ENCODE results near the gene WDR70.
"Not testable (repeated sequence)": the region's sequence is repeated elsewhere in the genome, so short reads cannot be mapped to it uniquely, and the experiment has no call there.

Gene WDR70

DNA sequence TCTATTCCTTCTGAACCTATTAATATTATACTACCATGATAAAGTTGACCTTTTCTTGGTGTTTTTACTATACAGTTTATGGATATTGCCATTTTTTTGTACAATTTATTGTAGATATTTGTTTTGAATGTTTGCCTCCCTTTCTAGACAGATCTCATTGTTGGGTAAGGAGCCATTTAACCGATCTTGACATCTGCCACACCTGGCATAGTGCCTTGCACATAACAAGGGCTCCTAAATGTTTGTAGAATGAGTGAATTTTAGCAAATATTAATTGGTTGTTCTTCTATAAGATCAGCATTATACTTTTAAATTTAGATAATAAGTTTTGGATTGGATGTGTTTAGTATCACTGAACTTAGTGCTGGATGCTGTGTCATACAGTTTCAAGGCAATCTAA is 285.4 kb downstream of the WDR70 start:
- Mint-ChIP-seq H3K27me3 (ENCODE audit: low read depth) (no peaks in the 10 kb centered on the region), H3K4me1 (ENCODE audit: low read depth) (no peaks in the 10 kb centered on the region), H3K4me3 (no peak overlapping the region), H3K9me3 (no peaks in the 10 kb centered on the region), H3K36me3 (ENCODE audit: low read depth) (no peaks in the 10 kb centered on the region), H3K27ac (no peak overlapping the region)
- no peak for DNase-seq (ENCODE audit: low spot score)

DNA sequence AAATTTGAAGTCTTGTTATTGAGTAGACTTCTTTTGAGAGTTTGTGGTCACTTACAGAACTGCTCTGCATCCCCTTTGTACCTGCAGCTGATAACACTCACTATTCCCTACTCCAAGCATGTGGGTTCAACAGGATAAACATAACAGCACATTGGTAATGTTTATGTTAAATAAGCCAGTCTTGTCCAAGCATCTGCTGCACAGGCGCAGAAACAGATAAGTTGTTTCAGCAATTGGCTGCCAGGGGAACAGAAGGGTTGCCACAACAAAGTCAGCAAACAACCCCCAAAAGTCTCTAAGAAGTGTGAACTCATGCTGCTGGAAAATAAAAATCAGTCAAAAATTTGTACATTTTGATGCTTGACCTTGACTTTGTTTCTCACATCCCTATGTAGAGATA is 286.2 kb downstream of the WDR70 start:
- Mint-ChIP-seq H3K27me3 (ENCODE audit: low read depth) (no peaks in the 10 kb centered on the region), H3K36me3 (ENCODE audit: low read depth) (no peaks in the 10 kb centered on the region), H3K27ac (no peak overlapping the region), H3K4me1 (ENCODE audit: low read depth) (no peaks in the 10 kb centered on the region), H3K9me3 (no peaks in the 10 kb centered on the region), H3K4me3 (no peak overlapping the region)
- DNase-seq (ENCODE audit: low spot score): no peak

DNA sequence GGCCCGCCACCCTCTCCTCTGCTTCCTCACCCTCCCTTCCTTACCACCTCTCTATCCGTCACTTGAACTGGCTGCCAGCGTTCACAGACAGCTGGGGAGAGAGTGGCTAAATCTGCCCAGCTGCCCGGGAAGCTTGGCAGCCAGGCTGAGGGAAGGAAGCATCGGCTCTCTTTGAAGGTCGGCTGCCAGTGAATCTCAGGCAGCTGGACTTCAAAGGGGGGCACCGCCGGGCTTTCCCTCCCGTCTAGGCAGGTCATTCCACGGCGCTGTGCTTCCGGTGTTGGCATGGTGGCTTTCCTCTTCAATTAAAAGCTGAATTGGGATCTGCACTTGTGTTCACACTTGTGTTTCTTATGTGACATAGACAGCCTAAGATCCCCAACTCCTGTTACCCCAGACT is 286.8 kb downstream of the WDR70 start:
- no peaks in the 10 kb centered on the region for H3K36me3 Mint-ChIP-seq (ENCODE audit: low read depth)

DNA sequence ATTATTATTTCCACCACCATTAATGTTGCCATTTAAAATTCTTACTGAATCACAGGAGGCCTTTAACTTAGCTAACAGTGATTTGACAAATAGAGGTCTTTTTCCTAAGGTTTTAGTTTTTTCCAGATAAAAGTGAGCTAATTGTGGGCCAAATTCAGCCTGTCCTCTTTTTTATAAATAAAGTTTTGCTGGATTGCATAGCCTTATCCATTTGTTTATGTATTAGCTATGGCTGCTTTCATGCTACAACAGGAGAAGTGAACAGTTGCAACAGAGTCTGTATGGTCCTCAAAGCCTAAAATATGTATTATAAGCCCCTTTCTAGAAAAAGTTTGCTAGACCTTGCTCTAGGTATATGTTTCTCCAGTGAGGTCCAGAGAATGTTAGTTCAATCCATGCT is 288.3 kb downstream of the WDR70 start:
- Mint-ChIP-seq H3K27ac (no peak overlapping the region), H3K9me3 (no peaks in the 10 kb centered on the region), H3K27me3 (ENCODE audit: low read depth) (no peaks in the 10 kb centered on the region), H3K36me3 (ENCODE audit: low read depth) (no peaks in the 10 kb centered on the region), H3K4me3 (no peak overlapping the region), H3K4me1 (ENCODE audit: low read depth) (peaks cover 9% of the 10 kb centered on the region)
- no peak for DNase-seq (ENCODE audit: low spot score)

More for the DNA sequence above, 286.8 kb downstream of the WDR70 start:
- no peaks in the 10 kb centered on the region for H3K9me3 Mint-ChIP-seq
- no peaks in the 10 kb centered on the region for H3K27me3 Mint-ChIP-seq (ENCODE audit: low read depth)
- H3K4me3 Mint-ChIP-seq: no peak overlapping the region
- no peaks in the 10 kb centered on the region for H3K4me1 Mint-ChIP-seq (ENCODE audit: low read depth)
- H3K27ac Mint-ChIP-seq: no peak overlapping the region
- DNase-seq (ENCODE audit: low spot score): no peak

DNA sequence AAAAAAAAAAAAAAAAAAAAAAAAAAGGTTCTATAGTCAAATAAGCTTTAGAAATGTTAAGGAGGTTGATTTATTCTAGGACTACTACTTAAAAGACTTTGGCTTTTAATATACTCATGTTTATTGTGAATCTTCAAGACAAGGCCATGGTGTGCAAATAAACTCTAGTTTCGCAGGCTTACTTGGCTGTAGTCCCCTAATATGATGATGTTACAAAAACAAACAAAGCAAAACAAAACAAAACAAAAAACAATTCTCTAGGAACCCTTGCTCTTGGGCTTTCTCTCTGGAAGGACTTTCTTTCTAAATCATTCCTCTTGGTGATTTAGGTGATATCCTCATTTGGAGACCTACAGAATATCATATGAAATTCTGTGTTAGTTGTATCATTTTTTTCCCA is 288.7 kb downstream of the WDR70 start:
- DNase-seq (ENCODE audit: low spot score): no peak
- no peaks in the 10 kb centered on the region for H3K36me3 Mint-ChIP-seq (ENCODE audit: low read depth)
- H3K27ac Mint-ChIP-seq: no peak overlapping the region
- peaks cover 12% of the 10 kb centered on the region for H3K4me1 Mint-ChIP-seq (ENCODE audit: low read depth)
- H3K4me3 Mint-ChIP-seq: no peak overlapping the region
- H3K9me3 Mint-ChIP-seq: no peaks in the 10 kb centered on the region
- H3K27me3 Mint-ChIP-seq (ENCODE audit: low read depth): no peaks in the 10 kb centered on the region

DNA sequence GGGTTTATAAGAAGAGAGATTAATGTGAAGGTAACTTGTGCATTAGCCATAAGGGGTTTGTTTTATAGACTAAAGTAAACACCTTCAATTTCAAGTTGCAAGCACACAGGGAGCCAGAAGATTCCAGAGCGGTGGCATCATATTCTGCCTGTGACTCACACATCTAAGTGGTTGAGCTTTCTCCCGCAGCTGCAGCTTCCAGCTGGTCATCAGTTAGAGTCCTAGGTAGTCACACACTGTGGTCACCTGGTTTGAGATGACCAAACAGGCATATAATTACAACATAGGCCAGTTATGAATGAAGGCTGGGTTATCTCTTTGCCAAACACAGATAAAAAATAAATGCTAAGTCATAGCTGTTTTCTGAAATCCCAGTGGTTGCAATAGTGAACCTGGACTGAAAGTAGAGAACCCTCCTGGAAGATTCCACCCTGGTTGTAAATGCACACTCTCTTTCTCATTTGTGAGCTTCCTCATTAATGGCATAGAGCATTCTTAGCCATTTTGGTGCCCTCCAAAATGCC is 289.5 kb downstream of the WDR70 start:
- DNase-seq (ENCODE audit: low spot score): no peak
- H3K27ac Mint-ChIP-seq: no peak overlapping the region
- H3K9me3 Mint-ChIP-seq: no peaks in the 10 kb centered on the region
- H3K4me1 Mint-ChIP-seq (ENCODE audit: low read depth): peaks cover 12% of the 10 kb centered on the region
- H3K4me3 Mint-ChIP-seq: no peak overlapping the region
- H3K36me3 Mint-ChIP-seq (ENCODE audit: low read depth): no peaks in the 10 kb centered on the region
- no peaks in the 10 kb centered on the region for H3K27me3 Mint-ChIP-seq (ENCODE audit: low read depth)

DNA sequence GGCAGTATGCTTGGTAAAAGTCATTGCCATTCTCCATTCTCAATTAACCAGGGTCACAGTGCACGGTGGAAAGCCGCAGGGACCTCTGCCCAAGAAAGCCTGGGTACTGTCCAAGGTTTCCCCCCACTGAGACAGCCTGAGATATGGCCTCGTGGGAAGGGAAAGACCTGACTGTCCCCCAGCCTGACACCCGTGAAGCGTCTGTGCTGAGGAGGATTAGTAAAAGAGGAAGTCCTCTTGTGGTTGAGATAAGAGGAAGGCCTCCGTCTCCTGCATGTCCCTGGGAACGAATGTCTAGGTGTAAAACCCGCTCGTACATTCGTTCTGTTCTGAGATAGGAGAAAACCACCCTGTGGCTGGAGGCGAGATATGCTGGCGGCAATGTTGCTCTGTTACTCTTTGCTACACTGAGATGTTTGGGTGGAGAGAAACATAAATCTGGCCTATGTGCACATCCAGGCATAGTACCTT is 293.0 kb downstream of the WDR70 start:
- not testable (repeated sequence) for H3K4me3 Mint-ChIP-seq; H3K27ac Mint-ChIP-seq; H3K36me3 Mint-ChIP-seq (ENCODE audit: low read depth); H3K9me3 Mint-ChIP-seq; H3K27me3 Mint-ChIP-seq (ENCODE audit: low read depth)
- DNase-seq (ENCODE audit: low spot score): peak; percentile 11
- H3K4me1 Mint-ChIP-seq (ENCODE audit: low read depth): peaks cover 12% of the 10 kb centered on the region

DNA sequence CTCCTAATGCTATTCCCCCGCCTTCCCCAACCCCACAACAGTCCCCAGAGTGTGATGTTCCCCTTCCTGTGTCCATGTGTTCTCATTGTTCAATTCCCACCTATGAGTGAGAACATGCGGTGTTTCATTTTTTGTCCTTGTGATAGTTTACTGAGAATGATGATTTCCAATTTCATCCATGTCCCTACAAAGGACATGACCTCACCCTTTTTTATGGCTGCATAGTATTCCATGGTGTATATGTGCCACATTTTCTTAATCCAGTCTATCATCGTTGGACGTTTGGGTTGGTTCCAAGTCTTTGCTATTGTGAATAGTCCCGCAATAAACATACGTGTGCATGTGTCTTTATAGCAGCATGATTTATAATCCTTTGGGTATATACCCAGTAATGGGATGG is 295.2 kb downstream of the WDR70 start:
- H3K4me3 Mint-ChIP-seq; H3K27me3 Mint-ChIP-seq (ENCODE audit: low read depth); H3K27ac Mint-ChIP-seq; H3K36me3 Mint-ChIP-seq (ENCODE audit: low read depth); H3K9me3 Mint-ChIP-seq; DNase-seq (ENCODE audit: low spot score): not testable (repeated sequence)
- peaks cover 12% of the 10 kb centered on the region for H3K4me1 Mint-ChIP-seq (ENCODE audit: low read depth)

DNA sequence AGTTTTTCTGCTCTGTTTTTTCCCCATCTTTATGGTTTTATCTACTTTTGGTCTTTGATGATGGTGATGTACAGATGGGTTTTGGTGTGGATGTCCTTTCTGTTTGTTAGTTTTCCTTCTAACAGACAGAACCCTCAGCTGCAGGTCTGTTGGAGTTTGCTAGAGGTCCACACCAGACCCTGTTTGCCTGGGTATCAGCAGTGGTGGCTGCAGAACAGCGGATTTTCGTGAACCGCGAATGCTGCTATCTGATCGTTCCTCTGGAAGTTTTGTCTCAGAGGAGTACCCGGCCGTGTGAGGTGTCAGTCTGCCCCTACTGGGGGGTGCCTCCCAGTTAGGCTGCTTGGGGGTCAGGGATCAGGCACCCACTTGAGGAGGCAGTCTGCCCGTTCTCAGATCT is 300.2 kb downstream of the WDR70 start:
- H3K36me3 Mint-ChIP-seq (ENCODE audit: low read depth); H3K4me3 Mint-ChIP-seq; DNase-seq (ENCODE audit: low spot score); H3K27me3 Mint-ChIP-seq (ENCODE audit: low read depth); H3K4me1 Mint-ChIP-seq (ENCODE audit: low read depth); H3K27ac Mint-ChIP-seq: not testable (repeated sequence)
- H3K9me3 Mint-ChIP-seq: peaks cover 49% of the 10 kb centered on the region

DNA sequence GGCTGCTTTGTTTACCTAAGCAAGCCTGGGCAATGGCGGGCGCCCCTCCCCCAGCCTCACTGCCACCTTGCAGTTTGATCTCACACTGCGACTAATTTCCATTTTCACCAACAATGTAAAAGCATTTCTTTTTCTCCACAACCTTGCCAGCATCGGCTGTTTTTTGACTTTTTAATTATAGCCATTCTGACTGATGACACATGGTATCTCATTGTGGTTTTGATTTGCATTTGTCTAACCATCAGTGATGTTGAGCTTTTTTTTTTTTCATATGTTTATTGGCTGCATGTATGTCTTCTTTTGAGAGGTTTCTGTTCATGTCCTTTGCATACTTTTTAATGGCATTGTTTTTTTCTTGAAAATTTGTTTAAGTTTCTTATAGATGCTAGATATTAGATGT is 300.8 kb downstream of the WDR70 start:
- not testable (repeated sequence) for H3K4me3 Mint-ChIP-seq; H3K36me3 Mint-ChIP-seq (ENCODE audit: low read depth); H3K27ac Mint-ChIP-seq; H3K4me1 Mint-ChIP-seq (ENCODE audit: low read depth); H3K27me3 Mint-ChIP-seq (ENCODE audit: low read depth); DNase-seq (ENCODE audit: low spot score)
- H3K9me3 Mint-ChIP-seq: peaks cover 52% of the 10 kb centered on the region

DNA sequence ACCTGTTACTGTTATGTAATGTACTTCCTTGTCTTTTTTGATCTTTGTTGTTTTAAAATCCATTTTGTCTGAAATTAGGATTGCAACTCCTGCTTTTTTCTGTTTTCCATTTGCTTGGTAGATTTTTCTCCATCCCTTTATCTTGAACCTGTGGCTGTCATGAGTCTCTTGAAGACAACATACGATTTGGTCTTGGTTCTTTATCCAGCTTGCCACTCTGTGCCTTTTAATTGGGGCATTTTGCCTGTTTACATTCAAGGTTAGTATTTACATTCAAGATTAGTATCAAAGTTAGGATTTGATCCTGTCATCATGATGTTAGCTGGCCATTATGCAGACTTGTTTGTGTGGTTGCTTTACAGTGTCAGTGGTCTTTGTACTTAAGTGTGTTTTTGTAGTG is 304.0 kb downstream of the WDR70 start:
- H3K4me1 Mint-ChIP-seq (ENCODE audit: low read depth): no peaks in the 10 kb centered on the region
- no peak overlapping the region for H3K27ac Mint-ChIP-seq
- H3K9me3 Mint-ChIP-seq: peaks cover 48% of the 10 kb centered on the region
- no peaks in the 10 kb centered on the region for H3K27me3 Mint-ChIP-seq (ENCODE audit: low read depth)
- no peak for DNase-seq (ENCODE audit: low spot score)
- H3K36me3 Mint-ChIP-seq (ENCODE audit: low read depth): peaks cover 2% of the 10 kb centered on the region
- H3K4me3 Mint-ChIP-seq: no peak overlapping the region

DNA sequence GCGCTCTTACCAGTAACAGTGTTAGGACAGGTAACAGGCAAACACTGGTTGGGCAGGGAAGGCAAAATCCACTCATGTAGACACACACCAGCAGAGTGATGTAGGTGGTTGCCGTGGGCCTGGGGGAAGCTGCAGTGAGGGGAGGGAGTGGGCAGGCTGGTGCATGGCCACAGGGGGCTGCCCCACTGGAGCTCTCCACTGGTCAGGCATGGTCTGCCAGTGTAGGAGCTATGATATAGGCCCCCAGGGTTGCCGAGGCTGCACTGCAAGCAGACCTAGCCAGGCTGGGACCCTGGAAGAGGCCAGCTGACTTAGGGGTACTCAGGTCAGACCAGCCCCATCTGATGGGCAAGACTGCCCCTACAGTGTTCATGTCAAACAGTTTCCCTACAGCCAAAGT is 306.1 kb downstream of the WDR70 start:
- Mint-ChIP-seq H3K4me1 (ENCODE audit: low read depth) (no peaks in the 10 kb centered on the region), H3K27me3 (ENCODE audit: low read depth) (no peaks in the 10 kb centered on the region), H3K4me3 (no peak overlapping the region), H3K27ac (no peak overlapping the region), H3K9me3 (peaks cover 44% of the 10 kb centered on the region), H3K36me3 (ENCODE audit: low read depth) (no peaks in the 10 kb centered on the region)
- DNase-seq (ENCODE audit: low spot score): no peak

DNA sequence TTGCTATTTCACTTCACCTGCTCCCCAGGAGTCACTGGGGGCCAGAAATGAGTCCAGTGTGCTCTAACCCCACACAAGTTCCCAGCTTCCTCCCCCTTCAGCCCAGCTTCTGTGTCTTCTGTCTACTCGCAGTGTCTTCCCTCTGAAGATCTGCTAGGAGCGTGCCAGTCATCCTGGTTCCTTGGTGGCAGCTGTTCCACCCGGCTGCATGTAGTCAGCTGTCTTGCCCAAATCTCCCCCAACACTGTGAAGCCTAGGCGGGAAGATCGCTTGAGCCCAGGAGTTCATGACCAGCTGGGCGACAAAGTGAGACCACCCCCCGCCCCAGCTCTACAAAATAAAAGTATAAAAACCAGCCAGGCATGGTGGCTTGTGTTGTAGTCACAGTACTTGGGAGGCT is 306.7 kb downstream of the WDR70 start:
- no peak overlapping the region for H3K4me3 Mint-ChIP-seq
- H3K4me1 Mint-ChIP-seq (ENCODE audit: low read depth): no peaks in the 10 kb centered on the region
- H3K27ac Mint-ChIP-seq: no peak overlapping the region
- H3K9me3 Mint-ChIP-seq: peaks cover 44% of the 10 kb centered on the region
- no peak for DNase-seq (ENCODE audit: low spot score)
- H3K27me3 Mint-ChIP-seq (ENCODE audit: low read depth): no peaks in the 10 kb centered on the region
- H3K36me3 Mint-ChIP-seq (ENCODE audit: low read depth): no peaks in the 10 kb centered on the region

DNA sequence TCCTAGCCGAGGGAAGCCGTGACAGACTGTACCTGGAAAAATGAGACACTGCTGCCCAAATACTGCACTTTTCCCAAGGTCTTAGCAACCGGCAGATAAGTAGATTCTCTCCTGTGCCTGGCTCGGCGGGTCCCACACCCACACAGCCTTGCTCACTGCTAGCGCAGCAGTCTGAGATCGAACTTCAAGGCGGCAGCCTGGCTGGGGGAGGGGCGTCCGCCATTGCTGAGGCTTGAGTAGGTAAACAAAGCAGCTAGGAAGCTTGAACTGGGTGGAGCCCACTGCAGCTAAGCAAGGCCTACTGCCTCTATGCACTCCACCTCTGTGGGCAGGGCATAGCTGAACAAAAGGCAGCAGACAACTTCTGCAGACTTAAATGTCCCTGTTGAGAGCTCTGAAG is 309.8 kb downstream of the WDR70 start:
- not testable (repeated sequence) for H3K4me3 Mint-ChIP-seq; H3K27me3 Mint-ChIP-seq (ENCODE audit: low read depth); DNase-seq (ENCODE audit: low spot score); H3K27ac Mint-ChIP-seq; H3K36me3 Mint-ChIP-seq (ENCODE audit: low read depth); H3K4me1 Mint-ChIP-seq (ENCODE audit: low read depth)
- peaks cover 29% of the 10 kb centered on the region for H3K9me3 Mint-ChIP-seq

DNA sequence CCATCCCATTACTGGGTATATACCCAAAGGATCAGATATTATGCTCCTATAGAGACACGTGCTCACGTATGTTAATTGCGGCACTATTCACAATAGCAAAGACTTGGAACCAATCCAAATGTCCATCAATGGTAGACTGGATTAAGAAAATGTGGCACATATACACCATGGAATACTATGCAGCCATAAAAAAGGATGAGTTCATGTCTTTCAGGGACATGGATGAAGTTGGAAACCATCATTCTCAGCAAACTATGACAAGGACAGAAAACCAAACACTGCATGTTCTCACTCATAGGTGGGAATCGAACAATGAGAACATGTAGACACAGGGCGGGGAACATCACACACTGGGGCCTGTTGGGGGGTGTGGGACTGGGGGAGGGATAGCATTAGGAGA is 315.2 kb downstream of the WDR70 start:
- not testable (repeated sequence) for DNase-seq (ENCODE audit: low spot score); H3K36me3 Mint-ChIP-seq (ENCODE audit: low read depth); H3K4me1 Mint-ChIP-seq (ENCODE audit: low read depth); H3K27me3 Mint-ChIP-seq (ENCODE audit: low read depth); H3K27ac Mint-ChIP-seq; H3K4me3 Mint-ChIP-seq
- peaks cover 24% of the 10 kb centered on the region for H3K9me3 Mint-ChIP-seq
